ENCODE measurements around the gene SHISAL1. TPM values are rescaled to one million over a fixed set of nuclear protein-coding genes. Genes with fewer than 3 reads are reported as not detected.
"Not testable (repeated sequence)": the region's sequence is repeated elsewhere in the genome, so short reads cannot be mapped to it uniquely, and the experiment has no call there.

Gene SHISAL1
- total RNA-seq, 1 experiment from 2014 or later = 0.58 TPM

DNA sequence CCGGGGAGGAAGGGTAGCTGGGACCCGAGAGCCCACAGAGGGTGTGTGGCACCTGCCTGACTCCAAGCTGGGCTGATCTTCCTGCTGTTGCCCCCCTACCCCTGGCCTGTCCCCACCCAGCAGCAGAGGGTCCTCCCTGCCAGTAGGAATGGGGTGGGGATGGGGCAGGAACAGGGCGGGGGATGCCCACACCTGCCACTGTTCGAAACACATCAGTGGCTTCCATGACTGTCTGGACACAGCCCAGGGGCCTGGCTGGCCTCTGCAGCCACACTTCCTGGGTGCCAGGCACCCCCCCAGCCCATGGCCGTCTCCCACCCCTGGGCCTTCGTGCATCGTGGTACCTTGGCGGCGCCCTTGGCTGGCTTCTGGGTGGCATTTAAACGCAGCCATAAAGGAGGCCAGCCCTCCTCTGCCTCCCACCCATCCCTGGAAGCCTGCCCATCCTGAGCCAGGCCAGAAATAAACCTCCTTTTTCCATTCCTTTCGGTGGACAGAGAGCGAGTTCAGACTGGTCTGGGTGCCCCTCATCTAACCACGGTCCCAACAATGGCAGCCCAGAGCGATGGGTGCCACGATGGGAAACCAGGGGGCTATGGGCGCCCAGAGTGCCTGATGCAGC lies 745 bp upstream of the SHISAL1 start:
- no peak for DNase-seq (ENCODE audit: low read depth, low spot score)
- in situ Hi-C loops (cut with HindIII; ENCODE audit: low pct_unique_long_range_greater_than_20kb, low sequenced_read_pairs) = no loop called here

DNA sequence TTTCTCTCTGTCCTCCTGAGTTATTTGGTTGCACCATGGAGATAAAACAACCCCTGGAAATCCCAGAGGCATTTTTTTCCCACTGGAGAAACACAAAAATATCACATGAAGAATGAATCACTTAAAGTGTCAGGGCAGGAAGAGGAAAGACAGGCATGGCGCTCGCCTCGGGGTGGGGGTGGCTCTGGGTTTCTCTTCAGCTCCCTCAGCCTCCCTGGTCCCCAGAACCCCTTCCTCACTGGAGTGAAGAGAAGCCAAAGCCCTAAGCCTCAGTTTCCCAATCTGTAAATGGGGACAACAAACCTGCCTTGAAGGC lies 938 bp downstream of the SHISAL1 start:
- DNase-seq (ENCODE audit: low read depth, low spot score) = peak; percentile 82

DNA sequence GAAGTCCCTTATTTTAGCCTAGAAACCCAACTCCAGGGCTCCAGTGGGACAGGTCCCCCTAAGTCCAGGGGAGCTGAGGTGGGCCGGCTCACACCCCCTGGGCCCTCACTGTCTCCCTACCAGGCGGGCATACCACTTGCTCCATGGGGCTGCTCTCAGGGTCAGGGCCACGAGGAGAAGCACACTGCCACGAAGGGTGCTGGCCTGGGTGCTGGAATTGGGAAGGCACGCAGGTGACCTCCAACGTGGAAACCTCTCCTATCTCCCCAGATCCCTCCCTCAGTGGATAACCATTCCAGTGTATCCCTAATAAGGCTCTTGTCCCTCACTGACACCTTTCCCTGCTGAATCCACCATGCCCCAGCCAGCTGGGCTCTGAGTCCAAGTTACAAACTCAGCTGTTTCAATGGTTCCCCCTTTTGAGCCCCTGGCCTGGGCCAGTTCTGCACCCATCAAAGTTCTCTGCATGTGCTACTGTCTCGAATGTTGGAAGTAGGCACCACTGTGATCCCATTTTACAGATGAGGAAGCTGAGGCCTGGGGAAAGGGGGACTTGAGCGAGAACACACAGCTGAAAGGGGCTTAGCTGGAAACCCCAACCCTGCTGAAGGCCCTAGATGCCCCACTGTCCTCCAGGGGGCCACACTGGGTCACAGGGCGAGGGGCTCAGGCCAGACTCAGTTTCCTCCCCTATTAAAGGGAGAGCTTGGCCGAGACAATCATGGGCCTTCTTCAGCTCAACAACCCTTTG lies 1.5 kb downstream of the SHISAL1 start:
- DNase-seq (ENCODE audit: low read depth, low spot score) = no peak
- in situ Hi-C loops (cut with HindIII; ENCODE audit: low pct_unique_long_range_greater_than_20kb, low sequenced_read_pairs) = no loop called here

More for the DNA sequence above, 938 bp downstream of the SHISAL1 start:
- in situ Hi-C loops (cut with HindIII; ENCODE audit: low pct_unique_long_range_greater_than_20kb, low sequenced_read_pairs) = no loop called here

DNA sequence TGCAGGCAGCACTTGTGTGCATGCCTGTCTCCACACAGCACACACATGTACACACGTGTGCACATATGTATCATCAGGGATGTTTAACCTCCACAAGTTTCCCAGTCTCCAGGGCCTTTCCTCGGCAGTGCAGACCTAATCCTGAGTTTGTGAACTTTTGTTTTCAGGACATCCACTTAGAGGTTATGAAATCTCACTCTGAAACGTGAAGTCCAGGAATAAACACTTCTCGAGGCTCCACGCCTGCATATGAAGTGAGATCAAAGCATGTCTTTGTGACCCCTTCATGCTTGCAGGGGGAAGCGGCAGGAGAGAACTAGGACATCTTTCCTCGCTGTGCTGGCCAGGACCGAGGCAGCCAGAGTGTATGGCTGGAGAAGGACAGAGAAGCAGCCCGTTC lies 3.1 kb downstream of the SHISAL1 start:
- in situ Hi-C loops (cut with HindIII; ENCODE audit: low pct_unique_long_range_greater_than_20kb, low sequenced_read_pairs) = no loop called here
- DNase-seq (ENCODE audit: low read depth, low spot score) = no peak

DNA sequence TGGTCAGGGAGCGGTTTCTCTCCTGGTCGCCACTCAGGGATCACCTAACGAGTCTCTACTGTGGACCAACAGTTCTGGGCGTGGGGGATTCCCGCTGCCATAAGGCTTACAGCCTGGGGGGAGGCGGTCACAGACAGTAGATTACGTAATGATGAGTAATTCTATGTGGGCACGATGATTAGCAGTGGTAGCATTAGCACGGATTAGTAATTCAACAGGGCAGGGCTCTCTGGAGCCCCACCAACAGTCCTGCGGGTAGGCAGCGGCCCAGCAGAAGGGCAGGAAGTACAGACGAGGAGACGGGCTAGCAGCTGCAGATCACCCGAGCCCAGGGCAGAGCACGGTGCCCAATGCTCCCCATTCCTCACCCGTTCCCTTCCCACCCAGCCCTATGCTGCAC lies 3.6 kb downstream of the SHISAL1 start:
- DNase-seq (ENCODE audit: low read depth, low spot score) = no peak

DNA sequence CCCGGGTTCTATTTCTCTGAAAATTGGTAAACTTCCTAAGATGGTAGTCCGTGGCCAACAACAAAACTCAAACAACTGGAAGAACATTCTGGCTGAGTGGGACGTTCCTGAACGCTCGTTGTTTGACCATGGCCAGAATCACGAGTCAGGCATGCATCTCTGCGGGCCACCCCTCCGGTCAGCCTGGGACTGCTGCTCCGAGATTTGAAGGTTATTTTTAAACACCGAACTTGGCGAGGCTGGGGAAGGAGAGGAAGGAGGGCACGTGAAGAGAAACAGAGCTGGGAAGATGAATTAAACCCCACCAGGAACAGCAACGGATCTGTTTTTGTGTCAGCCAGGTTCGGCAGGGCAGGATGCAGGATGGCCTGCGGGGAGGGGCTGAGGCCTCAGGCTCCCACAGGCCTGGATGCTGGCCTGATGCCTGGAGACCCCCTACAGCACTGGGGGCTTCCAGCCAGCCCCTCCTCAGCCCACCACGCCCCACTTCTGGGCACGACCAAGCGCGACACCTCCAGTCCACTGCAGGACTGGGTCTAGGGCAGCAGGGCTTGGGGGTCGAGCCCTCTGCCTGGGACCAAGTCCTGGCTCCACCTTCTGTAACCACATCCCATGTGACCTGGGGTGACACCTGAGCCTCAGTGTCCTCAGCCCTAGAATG lies 5.1 kb downstream of the SHISAL1 start:
- in situ Hi-C loops (cut with HindIII; ENCODE audit: low pct_unique_long_range_greater_than_20kb, low sequenced_read_pairs) = no loop called here
- DNase-seq (ENCODE audit: low read depth, low spot score) = no peak

More for the DNA sequence above, 3.6 kb downstream of the SHISAL1 start:
- in situ Hi-C loops (cut with HindIII; ENCODE audit: low pct_unique_long_range_greater_than_20kb, low sequenced_read_pairs) = no loop called here

DNA sequence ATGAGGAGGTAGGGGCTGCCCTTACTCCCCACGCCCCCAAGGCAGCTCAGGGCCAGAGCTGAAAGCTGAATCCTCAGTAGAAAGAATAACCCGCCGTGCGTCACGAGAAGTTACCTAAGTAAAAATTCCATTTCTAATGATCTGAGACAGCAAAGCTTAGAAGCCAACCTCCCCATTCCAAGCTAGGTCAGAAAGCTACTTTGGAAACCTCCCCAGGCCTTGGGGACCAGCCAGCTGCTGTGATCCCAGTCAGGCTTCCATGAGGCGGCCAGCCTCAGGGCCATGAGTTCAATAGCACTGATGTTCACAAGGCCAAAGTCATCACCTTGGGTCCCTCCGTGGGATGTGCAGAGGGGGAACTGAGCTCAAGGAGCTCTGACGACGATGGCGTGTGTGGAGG lies 6.9 kb downstream of the SHISAL1 start:
- DNase-seq (ENCODE audit: low read depth, low spot score) = no peak

DNA sequence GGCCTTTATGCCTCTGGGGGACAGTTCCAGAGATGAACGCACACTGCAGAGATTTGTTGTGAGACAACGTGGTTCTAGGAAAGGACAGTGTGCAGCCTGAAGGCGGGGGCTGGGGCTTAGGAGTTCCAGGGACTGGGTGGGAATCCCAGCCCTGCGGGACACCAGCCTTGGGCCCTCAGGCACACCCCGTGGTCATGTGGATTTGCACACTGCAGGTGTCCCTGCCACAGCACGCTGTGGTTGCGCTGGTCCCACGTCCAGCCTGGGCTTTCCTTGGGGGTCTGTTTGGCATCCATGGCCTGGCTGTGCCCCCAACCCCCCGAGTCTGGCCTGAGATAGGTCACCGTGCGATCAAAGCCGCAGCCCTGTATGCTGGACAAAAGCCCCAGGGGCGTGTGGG lies 7.3 kb downstream of the SHISAL1 start:
- no peak for DNase-seq (ENCODE audit: low read depth, low spot score)
- in situ Hi-C loops (cut with HindIII; ENCODE audit: low pct_unique_long_range_greater_than_20kb, low sequenced_read_pairs) = no loop called here

More for the DNA sequence above, 6.9 kb downstream of the SHISAL1 start:
- in situ Hi-C loops (cut with HindIII; ENCODE audit: low pct_unique_long_range_greater_than_20kb, low sequenced_read_pairs) = no loop called here

DNA sequence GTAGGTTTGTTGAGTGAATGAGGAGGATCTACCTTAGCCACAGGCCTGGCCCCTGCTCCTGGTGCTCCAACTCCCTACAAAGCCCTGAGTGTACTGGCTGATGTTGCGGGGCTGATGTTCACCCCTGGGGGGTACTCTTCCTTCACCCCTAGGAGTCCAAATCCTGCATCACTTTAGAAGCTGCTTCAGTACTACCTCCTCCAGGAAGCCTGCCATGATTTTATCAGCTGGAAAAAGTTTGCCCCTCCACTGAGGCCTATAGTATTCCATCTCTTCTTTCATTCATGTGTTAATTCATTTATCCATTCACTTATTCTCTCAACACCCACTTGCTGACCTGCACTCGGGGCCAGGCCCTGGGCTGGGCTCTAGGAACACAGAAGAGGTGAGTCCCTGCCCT lies 7.8 kb downstream of the SHISAL1 start:
- in situ Hi-C loops (cut with HindIII; ENCODE audit: low pct_unique_long_range_greater_than_20kb, low sequenced_read_pairs) = no loop called here
- DNase-seq (ENCODE audit: low read depth, low spot score) = no peak

DNA sequence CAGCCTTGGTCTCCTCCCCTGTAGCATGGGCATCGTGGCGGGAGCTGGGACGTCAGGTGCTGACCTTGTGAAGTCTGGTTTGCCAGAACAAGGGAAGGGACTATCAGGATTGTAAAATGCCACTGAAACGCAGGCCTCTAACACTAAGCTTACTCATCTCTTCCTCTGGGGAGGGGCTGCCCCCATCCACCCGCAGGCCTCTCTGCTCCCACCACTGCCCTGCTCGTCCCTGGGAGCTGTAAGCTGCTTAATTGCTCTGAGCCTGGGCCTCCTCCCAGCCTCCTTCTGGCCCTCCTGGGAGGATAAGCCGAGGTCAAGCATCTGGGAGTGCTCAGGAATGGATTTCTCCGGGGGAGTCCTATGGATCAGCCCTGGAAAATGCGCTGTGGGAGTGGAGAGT lies 8.4 kb downstream of the SHISAL1 start:
- in situ Hi-C loops (cut with HindIII; ENCODE audit: low pct_unique_long_range_greater_than_20kb, low sequenced_read_pairs) = no loop called here
- peak; percentile 51 for DNase-seq (ENCODE audit: low read depth, low spot score)

DNA sequence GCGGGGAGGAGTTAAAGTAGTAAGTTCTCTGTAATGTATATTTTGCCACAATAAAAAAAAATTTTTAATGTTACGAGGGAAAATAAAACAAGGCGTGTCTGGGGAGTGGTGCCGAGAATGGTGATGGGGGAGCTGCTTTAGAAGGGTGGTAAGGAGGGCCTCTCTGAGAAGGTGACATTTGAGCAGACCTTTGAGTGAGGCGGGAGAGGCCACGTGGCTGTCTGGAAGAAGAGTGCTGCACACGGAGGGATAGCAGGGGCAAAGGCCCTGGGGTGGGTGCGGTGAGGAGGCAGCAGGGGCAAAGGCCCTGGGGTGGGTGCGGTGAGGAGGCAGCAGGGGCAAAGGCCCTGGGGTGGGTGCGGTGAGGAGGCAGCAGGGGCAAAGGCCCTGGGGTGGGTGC lies 10.4 kb downstream of the SHISAL1 start:
- in situ Hi-C loops (cut with HindIII; ENCODE audit: low pct_unique_long_range_greater_than_20kb, low sequenced_read_pairs) = not testable (repeated sequence)

DNA sequence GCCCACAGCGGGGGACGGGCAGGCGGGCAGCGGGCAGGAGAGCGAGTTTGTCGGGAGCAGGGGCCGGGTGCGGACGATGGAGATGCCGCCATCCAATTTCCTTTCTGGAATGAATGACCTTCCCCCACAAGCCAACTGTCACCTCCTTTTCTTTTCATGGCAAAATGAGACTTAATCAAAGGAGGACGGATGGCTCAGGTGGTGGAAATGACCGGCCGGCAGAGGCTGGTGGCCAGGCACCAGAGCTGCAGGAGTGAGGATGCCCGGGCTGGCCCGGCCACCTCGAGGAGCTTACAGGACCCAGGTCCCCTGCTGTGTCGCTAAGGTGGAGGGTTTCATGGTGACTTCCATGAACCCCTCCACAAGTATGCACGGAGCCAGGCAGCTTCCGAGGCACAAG lies 11.7 kb downstream of the SHISAL1 start:
- in situ Hi-C loops (cut with HindIII; ENCODE audit: low pct_unique_long_range_greater_than_20kb, low sequenced_read_pairs) = no loop called here
- DNase-seq (ENCODE audit: low read depth, low spot score) = no peak

More for the DNA sequence above, 10.4 kb downstream of the SHISAL1 start:
- DNase-seq (ENCODE audit: low read depth, low spot score) = not testable (repeated sequence)

DNA sequence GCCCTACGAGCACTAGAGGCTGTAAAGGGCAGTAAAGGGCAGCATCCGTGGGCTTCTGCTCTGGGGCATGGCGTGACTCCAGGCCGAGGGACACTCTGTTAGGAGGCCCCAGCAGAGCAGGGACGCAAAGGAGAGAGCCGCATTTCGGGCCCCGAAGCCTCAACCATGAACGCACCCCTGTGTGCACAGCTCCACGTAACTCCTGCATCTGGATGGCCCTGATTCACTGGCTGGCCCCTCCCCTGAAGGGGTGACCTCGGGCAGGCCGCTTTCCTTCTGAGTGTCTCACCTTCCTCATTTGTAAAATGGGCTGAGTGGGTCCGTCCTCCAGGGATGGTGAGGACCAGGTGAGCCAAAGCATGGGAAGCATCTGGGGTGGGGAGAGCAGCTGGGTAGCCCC lies 13.6 kb downstream of the SHISAL1 start:
- in situ Hi-C loops (cut with HindIII; ENCODE audit: low pct_unique_long_range_greater_than_20kb, low sequenced_read_pairs) = no loop called here

DNA sequence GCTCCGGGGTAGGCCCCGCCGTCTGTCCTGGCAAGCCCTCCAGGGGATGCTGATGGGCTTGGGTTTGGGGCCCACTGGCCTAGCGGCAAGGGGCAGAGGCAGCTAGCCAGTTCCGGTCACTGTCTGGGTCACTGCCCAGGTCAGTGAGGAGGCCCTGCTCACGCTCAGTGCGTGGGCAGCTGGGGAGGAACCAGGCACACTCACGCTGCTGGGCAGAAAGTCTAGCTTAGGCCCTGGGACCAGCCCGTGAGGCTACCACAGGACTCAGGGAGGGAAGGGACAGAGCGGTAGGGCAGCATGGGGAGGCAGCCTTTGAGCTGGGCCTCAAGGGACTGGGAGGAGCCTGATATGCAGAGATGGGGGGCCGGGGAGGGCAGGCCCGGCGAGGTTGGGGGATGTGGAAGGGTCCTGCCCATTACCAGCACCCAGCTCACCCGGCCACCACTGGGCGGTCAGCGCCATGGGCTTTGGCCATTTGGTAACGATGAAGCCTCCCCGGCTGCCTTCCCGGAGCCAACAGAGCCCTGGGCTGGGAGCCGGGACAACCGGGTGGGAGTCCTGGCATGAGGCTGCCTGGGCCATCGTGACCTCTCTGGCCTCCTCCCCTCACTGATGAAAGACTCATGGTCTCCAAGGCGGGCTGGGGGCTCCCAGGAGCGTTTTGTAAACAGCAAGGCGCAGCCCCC lies 14.2 kb downstream of the SHISAL1 start:
- no peak for DNase-seq (ENCODE audit: low read depth, low spot score)
- in situ Hi-C loops (cut with HindIII; ENCODE audit: low pct_unique_long_range_greater_than_20kb, low sequenced_read_pairs) = no loop called here

More for the DNA sequence above, 13.6 kb downstream of the SHISAL1 start:
- DNase-seq (ENCODE audit: low read depth, low spot score) = no peak

DNA sequence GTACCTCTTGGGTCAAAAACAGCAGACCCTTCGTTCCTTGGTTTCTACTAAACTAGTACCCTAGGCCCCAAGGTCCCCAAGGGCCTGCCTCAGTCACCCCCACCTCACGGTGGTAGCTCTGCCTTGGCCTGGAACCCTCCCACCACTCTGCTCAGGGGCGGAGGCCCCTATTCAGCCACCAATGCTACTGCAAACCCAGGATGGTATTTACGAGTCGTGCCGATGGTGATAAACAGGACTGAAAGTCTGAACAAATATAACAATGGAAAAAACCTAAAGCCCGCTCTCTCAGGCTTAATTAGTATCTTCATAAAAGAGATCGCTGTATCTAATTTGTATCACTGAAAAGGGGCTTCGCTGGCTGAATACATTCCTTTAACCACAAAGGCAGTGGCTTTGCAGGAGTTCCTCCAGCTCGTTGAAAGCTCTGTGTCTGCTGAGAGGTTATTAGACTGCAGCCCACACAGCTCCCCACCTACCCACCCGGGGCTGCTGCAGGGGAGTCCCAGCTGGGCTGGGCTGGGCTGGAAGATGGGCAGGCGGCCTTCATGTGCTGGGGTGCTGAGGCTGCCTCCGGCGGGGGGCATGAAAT lies 15.2 kb downstream of the SHISAL1 start:
- DNase-seq (ENCODE audit: low read depth, low spot score) = no peak
- in situ Hi-C loops (cut with HindIII; ENCODE audit: low pct_unique_long_range_greater_than_20kb, low sequenced_read_pairs) = no loop called here

DNA sequence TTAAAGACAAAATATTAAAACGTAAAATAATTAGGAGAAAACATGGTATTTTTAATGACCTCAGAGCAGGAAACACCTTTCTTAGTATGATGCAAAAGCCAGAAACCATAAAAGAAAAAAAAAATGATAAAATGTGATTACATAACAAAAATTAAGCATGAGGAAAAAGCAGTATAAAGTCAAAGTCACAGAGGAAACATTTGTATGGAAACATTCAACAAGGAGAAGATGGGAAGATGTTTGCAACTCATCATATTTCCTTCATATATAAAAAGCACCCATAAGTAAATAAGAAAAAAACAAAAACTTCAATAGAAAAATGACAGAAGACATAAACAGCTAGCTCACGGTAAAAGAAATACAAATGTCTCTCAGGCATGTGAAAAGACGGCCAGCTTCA lies 17.3 kb downstream of the SHISAL1 start:
- DNase-seq (ENCODE audit: low read depth, low spot score) = no peak
- in situ Hi-C loops (cut with HindIII; ENCODE audit: low pct_unique_long_range_greater_than_20kb, low sequenced_read_pairs) = no loop called here

DNA sequence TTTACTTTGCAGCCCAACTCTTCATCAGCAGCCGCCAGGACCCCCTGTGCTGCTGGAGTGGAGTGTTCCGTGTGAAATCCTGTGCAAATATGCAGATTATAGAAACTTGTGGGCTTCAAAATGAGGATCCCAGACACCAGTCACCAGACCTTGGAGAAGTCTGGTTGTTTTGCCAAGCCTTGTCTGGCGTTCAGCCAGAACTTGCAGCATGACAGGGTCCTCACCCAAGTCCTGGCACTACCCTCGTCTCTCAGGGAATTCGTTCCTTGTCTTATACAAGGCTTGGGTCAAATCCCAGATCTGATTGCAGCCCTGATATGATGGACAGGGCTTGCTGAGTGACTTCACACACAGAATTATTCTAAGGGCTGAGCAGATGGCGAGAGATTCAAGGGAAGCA lies 18.9 kb downstream of the SHISAL1 start:
- no peak for DNase-seq (ENCODE audit: low read depth, low spot score)
- in situ Hi-C loops (cut with HindIII; ENCODE audit: low pct_unique_long_range_greater_than_20kb, low sequenced_read_pairs) = no loop called here

DNA sequence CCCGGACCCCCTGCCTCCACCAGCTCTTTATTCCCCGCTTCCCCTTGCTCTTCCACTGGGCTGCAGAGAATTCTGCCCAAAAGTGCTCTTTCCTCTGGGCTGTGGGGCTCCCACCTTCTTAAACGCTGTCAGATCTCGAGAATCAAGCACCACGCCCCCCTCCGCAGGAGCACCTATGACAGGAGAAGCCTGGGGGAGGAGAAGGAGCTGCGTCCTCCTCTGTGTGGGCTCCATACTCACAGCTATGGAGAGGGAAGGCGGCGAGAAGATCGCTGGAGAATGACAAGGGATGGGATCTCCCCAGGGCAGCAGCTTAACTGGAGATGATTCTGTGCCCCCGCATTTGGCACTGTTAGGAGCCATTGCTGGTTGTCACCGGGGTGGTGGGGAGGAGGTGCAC lies 19.7 kb downstream of the SHISAL1 start:
- in situ Hi-C loops (cut with HindIII; ENCODE audit: low pct_unique_long_range_greater_than_20kb, low sequenced_read_pairs) = no loop called here
- no peak for DNase-seq (ENCODE audit: low read depth, low spot score)

All from SK-MEL-5 (cell line).